ENCODE measurements around the gene LRRC41.
A peak's percentile ranks its signal among the peaks of the same experiment; 100 is the strongest.

Gene LRRC41

DNA sequence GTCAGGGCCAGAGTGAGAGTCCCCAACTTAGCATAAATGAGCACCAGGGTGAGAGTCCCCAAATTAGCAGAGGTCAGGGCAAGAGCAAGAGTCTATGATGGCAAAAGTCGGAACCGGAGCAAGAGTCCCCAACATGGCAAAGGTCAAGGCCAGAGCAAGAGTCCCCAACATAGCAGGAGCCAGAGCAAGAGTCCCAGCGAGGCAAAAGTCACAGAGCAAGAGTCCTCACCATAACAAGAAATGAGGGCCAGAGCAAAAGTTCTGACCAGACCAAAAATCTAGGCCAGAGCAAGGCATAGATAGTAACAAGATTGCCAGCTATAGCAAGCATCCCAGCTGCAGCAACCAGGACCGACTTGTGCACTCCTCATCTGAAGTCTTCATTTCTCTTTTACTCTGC lies 40.3 kb upstream of the LRRC41 start:
- no peak overlapping the region for H2BK15ac ChIP-seq (ENCODE audit: low read length)
- H3K9me3 ChIP-seq (replicated peaks in 1 of 2; ENCODE audit: control insufficient read depth in 2 of 2, insufficient read depth in 1 of 2, low read depth in 1 of 2, low read length in 2 of 2), result no peaks in the 10 kb centered on the region
- H3K4me3 ChIP-seq (ENCODE audit: low read length in 2 of 2), result no peak overlapping the region
- no peak overlapping the region for H2BK120ac ChIP-seq (ENCODE audit: low read depth, low read length)
- H3K4me2 ChIP-seq (ENCODE audit: insufficient read depth, low read length, poor library complexity, severe bottlenecking), result no peak overlapping the region
- no peak overlapping the region for H2BK12ac ChIP-seq (ENCODE audit: low read length)
- H2BK5ac ChIP-seq (ENCODE audit: low read length), result no peak overlapping the region
- H2AFZ ChIP-seq (ENCODE audit: low read length), result no peak overlapping the region
- H2AK5ac ChIP-seq (ENCODE audit: low read depth, low read length), result no peak overlapping the region
- DNase-seq (ENCODE audit: low spot score), result no peak
- no peak overlapping the region for H3K27ac ChIP-seq (replicated peaks; ENCODE audit: low read length)
- H3K23ac ChIP-seq (ENCODE audit: low read depth, low read length, poor library complexity), result no peak overlapping the region
- no peak overlapping the region for H3K14ac ChIP-seq (ENCODE audit: low read length)
- no peak overlapping the region for H3K18ac ChIP-seq (ENCODE audit: low read length)
- peaks cover 7% of the 10 kb centered on the region for H3K79me1 ChIP-seq (ENCODE audit: low read depth, low read length)
- H3K27me3 ChIP-seq (ENCODE audit: control insufficient read depth in 3 of 3, insufficient read depth in 3 of 3, low read depth in 1 of 3, low read length in 3 of 3), result no peaks in the 10 kb centered on the region
- no peak overlapping the region for H4K91ac ChIP-seq (ENCODE audit: low read depth, low read length, poor library complexity)
- peaks cover 31 to 61% of the 10 kb centered on the region in 2 donors for H3K36me3 ChIP-seq (replicated peaks in 1 of 2; ENCODE audit: control insufficient read depth in 2 of 2, insufficient read depth in 2 of 2, low read length in 2 of 2)
- H3K4me1 ChIP-seq (ENCODE audit: control insufficient read depth in 2 of 2, insufficient read depth in 1 of 2, low read depth in 1 of 2, low read length in 2 of 2), result peaks cover 0 to 8% of the 10 kb centered on the region in 2 donors
- H4K8ac ChIP-seq (ENCODE audit: low read depth, low read length), result no peak overlapping the region
- no peak overlapping the region for H3K4ac ChIP-seq (ENCODE audit: low read length)
- H3K9ac ChIP-seq (ENCODE audit: low read depth, low read length, poor library complexity), result no peak overlapping the region
- WGBS, 2 donors (ENCODE audit: extremely low coverage in 2 of 2, insufficient read length in 2 of 2, insufficient replicate concordance in 1 of 2), result no CpG with 5 or more reads among the region's 4 CpGs

GRCh38 chr1:46343351-46343695 lies 39.9 kb upstream of the LRRC41 start:
- Histone ChIP-seq H3K36me3 (replicated peaks in 1 of 2; ENCODE audit: control insufficient read depth in 2 of 2, insufficient read depth in 2 of 2, low read length in 2 of 2) (peaks cover 31 to 57% of the 10 kb centered on the region in 2 donors), H2AK5ac (ENCODE audit: low read depth, low read length) (no peak overlapping the region), H2BK120ac (ENCODE audit: low read depth, low read length) (no peak overlapping the region), H3K14ac (ENCODE audit: low read length) (no peak overlapping the region), H3K27me3 (ENCODE audit: control insufficient read depth in 3 of 3, insufficient read depth in 3 of 3, low read depth in 1 of 3, low read length in 3 of 3) (no peaks in the 10 kb centered on the region), H2BK5ac (ENCODE audit: low read length) (no peak overlapping the region), H3K27ac (replicated peaks; ENCODE audit: low read length) (no peak overlapping the region), H4K91ac (ENCODE audit: low read depth, low read length, poor library complexity) (no peak overlapping the region), H3K9ac (ENCODE audit: low read depth, low read length, poor library complexity) (no peak overlapping the region), H3K79me1 (ENCODE audit: low read depth, low read length) (peaks cover 7% of the 10 kb centered on the region), H3K9me3 (replicated peaks in 1 of 2; ENCODE audit: control insufficient read depth in 2 of 2, insufficient read depth in 1 of 2, low read depth in 1 of 2, low read length in 2 of 2) (no peaks in the 10 kb centered on the region), H4K8ac (ENCODE audit: low read depth, low read length) (no peak overlapping the region), H2BK12ac (ENCODE audit: low read length) (no peak overlapping the region), H3K18ac (ENCODE audit: low read length) (no peak overlapping the region), H2AFZ (ENCODE audit: low read length) (no peak overlapping the region), H2BK15ac (ENCODE audit: low read length) (no peak overlapping the region), H3K4me2 (ENCODE audit: insufficient read depth, low read length, poor library complexity, severe bottlenecking) (no peak overlapping the region), H3K4me3 (ENCODE audit: low read length in 2 of 2) (no peak overlapping the region), H3K23ac (ENCODE audit: low read depth, low read length, poor library complexity) (no peak overlapping the region), H3K4ac (ENCODE audit: low read length) (no peak overlapping the region), H3K4me1 (ENCODE audit: control insufficient read depth in 2 of 2, insufficient read depth in 1 of 2, low read depth in 1 of 2, low read length in 2 of 2) (peaks cover 0 to 8% of the 10 kb centered on the region in 2 donors)
- DNase-seq (ENCODE audit: low spot score), result no peak
- no CpG with 5 or more reads among the region's 4 CpGs for WGBS, 2 donors (ENCODE audit: extremely low coverage in 2 of 2, insufficient read length in 2 of 2, insufficient replicate concordance in 1 of 2)

- Histone ChIP-seq H2AFZ (ENCODE audit: low read length) (no peak overlapping the region), H3K4ac (ENCODE audit: low read length) (no peak overlapping the region), H2AK5ac (ENCODE audit: low read depth, low read length) (no peak overlapping the region), H3K27me3 (ENCODE audit: control insufficient read depth in 3 of 3, insufficient read depth in 3 of 3, low read depth in 1 of 3, low read length in 3 of 3) (no peaks in the 10 kb centered on the region), H3K27ac (replicated peaks; ENCODE audit: low read length) (no peak overlapping the region), H3K14ac (ENCODE audit: low read length) (no peak overlapping the region), H3K9me3 (replicated peaks in 1 of 2; ENCODE audit: control insufficient read depth in 2 of 2, insufficient read depth in 1 of 2, low read depth in 1 of 2, low read length in 2 of 2) (no peaks in the 10 kb centered on the region), H2BK12ac (ENCODE audit: low read length) (no peak overlapping the region), H2BK120ac (ENCODE audit: low read depth, low read length) (no peak overlapping the region), H3K23ac (ENCODE audit: low read depth, low read length, poor library complexity) (no peak overlapping the region), H3K18ac (ENCODE audit: low read length) (no peak overlapping the region), H3K4me2 (ENCODE audit: insufficient read depth, low read length, poor library complexity, severe bottlenecking) (no peak overlapping the region), H3K9ac (ENCODE audit: low read depth, low read length, poor library complexity) (no peak overlapping the region), H4K8ac (ENCODE audit: low read depth, low read length) (no peak overlapping the region), H3K4me1 (ENCODE audit: control insufficient read depth in 2 of 2, insufficient read depth in 1 of 2, low read depth in 1 of 2, low read length in 2 of 2) (peaks cover 0 to 8% of the 10 kb centered on the region in 2 donors), H3K4me3 (ENCODE audit: low read length in 2 of 2) (no peak overlapping the region), H3K36me3 (replicated peaks in 1 of 2; ENCODE audit: control insufficient read depth in 2 of 2, insufficient read depth in 2 of 2, low read length in 2 of 2) (peaks cover 31 to 55% of the 10 kb centered on the region in 2 donors), H2BK5ac (ENCODE audit: low read length) (no peak overlapping the region), H3K79me1 (ENCODE audit: low read depth, low read length) (peaks cover 7% of the 10 kb centered on the region), H2BK15ac (ENCODE audit: low read length) (no peak overlapping the region), H4K91ac (ENCODE audit: low read depth, low read length, poor library complexity) (no peak overlapping the region)
- no CpG with 5 or more reads among the region's 8 CpGs for WGBS, 2 donors (ENCODE audit: extremely low coverage in 2 of 2, insufficient read length in 2 of 2, insufficient replicate concordance in 1 of 2)
- no peak for DNase-seq (ENCODE audit: low spot score)
Observed at GRCh38 chr1:46342677-46343350, 39.4 kb upstream of the LRRC41 start.

- Histone ChIP-seq H3K36me3 (replicated peaks in 1 of 2; ENCODE audit: control insufficient read depth in 2 of 2, insufficient read depth in 2 of 2, low read length in 2 of 2) (peaks cover 29 to 50% of the 10 kb centered on the region in 2 donors), H3K4me1 (ENCODE audit: control insufficient read depth in 2 of 2, insufficient read depth in 1 of 2, low read depth in 1 of 2, low read length in 2 of 2) (peaks cover 0 to 8% of the 10 kb centered on the region in 2 donors), H3K9ac (ENCODE audit: low read depth, low read length, poor library complexity) (no peak overlapping the region), H3K18ac (ENCODE audit: low read length) (no peak overlapping the region), H4K91ac (ENCODE audit: low read depth, low read length, poor library complexity) (no peak overlapping the region), H2AFZ (ENCODE audit: low read length) (no peak overlapping the region), H2AK5ac (ENCODE audit: low read depth, low read length) (no peak overlapping the region), H3K23ac (ENCODE audit: low read depth, low read length, poor library complexity) (no peak overlapping the region), H2BK15ac (ENCODE audit: low read length) (no peak overlapping the region), H3K14ac (ENCODE audit: low read length) (no peak overlapping the region), H3K9me3 (replicated peaks in 1 of 2; ENCODE audit: control insufficient read depth in 2 of 2, insufficient read depth in 1 of 2, low read depth in 1 of 2, low read length in 2 of 2) (no peaks in the 10 kb centered on the region), H3K4me2 (ENCODE audit: insufficient read depth, low read length, poor library complexity, severe bottlenecking) (no peak overlapping the region), H3K4me3 (ENCODE audit: low read length in 2 of 2) (peak overlapping the region in 1 of 2 donors; percentile 56), H2BK5ac (ENCODE audit: low read length) (no peak overlapping the region), H3K4ac (ENCODE audit: low read length) (no peak overlapping the region), H4K8ac (ENCODE audit: low read depth, low read length) (no peak overlapping the region), H2BK12ac (ENCODE audit: low read length) (no peak overlapping the region), H3K79me1 (ENCODE audit: low read depth, low read length) (peaks cover 7% of the 10 kb centered on the region), H3K27ac (replicated peaks; ENCODE audit: low read length) (no peak overlapping the region), H2BK120ac (ENCODE audit: low read depth, low read length) (no peak overlapping the region), H3K27me3 (ENCODE audit: control insufficient read depth in 3 of 3, insufficient read depth in 3 of 3, low read depth in 1 of 3, low read length in 3 of 3) (no peaks in the 10 kb centered on the region)
- WGBS, 2 donors (ENCODE audit: extremely low coverage in 2 of 2, insufficient read length in 2 of 2, insufficient replicate concordance in 1 of 2), result no CpG with 5 or more reads among the region's 6 CpGs
- DNase-seq (ENCODE audit: low spot score), result no peak
Observed at GRCh38 chr1:46342084-46342656, 38.8 kb upstream of the LRRC41 start.
